ENCODE data around the gene RET.

Gene RET

GRCh38 chr10:43122826-43123225 lies 46.0 kb downstream of the RET start:
- DNase-seq = peak; percentile 23

- peak; percentile 37 for DNase-seq
Observed at GRCh38 chr10:43123361-43124093, 46.7 kb downstream of the RET start.

GRCh38 chr10:43124094-43124521 lies 47.2 kb downstream of the RET start:
- DNase-seq = no peak

DNA sequence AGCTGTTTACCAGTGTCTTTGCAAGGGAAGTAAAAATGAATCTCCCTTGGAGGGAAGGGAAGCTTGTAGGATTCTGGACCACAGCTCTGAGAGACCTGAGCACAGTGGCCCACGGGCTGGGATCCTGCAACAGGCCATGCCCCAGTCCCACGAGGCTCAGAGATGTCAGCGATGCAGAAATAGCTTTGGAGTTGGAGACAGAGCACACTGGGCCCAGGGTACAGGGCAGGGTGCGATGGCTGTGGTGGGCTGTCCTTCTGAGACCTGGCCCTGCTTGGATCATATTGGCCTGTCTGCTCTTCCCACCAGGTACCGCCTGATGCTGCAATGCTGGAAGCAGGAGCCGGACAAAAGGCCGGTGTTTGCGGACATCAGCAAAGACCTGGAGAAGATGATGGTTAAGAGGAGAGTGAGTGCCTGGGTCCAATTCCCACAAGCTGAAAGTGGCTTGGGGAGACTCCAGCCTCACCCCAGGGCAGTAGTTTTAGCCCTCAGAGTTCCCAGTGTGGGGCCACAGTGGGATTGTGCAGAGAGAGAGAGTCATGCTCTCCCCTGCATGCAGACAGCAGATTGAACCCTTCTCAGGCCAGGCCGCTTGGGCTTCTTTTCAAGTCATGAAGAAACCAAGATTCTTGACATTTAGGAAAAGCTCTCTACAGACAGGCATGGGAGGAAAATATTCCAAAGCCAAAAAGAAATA lies 47.9 kb downstream of the RET start:
- peak; percentile 12 for DNase-seq

DNA sequence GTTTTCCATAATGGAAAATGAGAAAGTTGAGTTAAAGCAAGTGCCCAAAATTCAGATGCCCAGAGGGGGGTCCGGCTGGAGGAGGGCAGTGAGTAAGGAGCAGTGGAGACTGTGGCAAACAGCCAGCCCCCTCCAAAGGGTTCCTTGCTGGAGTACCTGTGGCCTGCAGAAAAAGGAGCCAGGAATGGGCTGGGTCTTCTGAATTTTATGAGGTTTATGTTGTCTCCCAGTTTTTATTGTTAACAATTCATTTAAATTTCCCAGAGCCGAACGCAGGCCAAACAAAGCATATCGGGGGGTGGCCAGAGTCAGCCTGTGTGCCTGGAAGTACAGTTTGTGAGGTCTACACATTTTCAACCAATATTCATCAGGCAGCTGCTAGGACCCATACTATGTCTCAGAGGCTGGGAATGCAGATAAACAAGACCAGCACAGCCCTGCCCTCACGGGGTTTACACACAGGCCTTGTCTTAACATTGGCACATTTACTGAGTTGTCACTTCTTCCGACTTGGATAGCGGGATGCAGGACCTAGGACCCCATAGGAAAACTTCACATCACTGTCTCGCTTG lies 48.5 kb downstream of the RET start:
- peak; percentile 16 for DNase-seq

DNA sequence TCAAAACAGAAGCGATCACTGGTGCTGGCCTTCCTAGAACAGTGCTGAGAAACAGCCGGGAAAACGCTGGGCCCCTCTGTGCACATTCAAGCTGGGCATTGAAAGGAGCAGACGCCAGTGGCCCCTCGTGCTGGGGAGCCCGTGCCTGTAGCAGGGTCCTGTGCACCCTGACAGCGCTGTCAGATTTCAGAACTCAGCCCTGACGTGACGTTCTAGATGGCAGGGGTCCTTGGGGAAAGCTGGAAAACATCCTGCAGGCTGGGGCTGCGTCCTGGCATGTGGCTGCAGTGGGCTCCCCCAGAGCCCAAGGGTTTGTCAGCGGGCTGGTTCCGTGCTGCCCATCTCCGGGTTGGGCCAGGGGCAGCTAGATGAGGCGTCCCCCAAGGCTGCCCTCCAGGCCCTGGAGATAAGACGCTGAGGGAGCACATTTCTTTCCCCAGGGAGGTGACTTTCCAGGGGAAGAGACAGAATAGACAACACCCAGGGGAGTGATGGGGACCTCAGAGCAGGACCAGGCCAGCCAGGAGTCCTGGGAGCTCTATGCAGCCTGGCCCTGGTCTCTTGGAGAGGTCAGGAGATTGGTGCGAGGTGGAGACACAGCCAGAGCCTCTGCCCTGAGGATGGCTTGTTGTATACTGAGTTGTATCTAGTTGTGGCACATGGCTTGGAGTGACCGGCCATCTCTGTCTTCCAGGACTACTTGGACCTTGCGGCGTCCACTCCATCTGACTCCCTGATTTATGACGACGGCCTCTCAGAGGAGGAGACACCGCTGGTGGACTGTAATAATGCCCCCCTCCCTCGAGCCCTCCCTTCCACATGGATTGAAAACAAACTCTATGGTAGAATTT lies 49.2 kb downstream of the RET start:
- peak; percentile 11 for DNase-seq

DNA sequence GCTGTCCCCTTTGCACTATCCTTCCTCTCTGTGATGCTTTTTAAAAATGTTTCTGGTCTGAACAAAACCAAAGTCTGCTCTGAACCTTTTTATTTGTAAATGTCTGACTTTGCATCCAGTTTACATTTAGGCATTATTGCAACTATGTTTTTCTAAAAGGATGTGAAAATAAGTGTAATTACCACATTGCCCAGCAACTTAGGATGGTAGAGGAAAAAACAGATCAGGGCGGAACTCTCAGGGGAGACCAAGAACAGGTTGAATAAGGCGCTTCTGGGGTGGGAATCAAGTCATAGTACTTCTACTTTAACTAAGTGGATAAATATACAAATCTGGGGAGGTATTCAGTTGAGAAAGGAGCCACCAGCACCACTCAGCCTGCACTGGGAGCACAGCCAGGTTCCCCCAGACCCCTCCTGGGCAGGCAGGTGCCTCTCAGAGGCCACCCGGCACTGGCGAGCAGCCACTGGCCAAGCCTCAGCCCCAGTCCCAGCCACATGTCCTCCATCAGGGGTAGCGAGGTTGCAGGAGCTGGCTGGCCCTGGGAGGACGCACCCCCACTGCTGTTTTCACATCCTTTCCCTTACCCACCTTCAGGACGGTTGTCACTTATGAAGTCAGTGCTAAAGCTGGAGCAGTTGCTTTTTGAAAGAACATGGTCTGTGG lies 50.0 kb downstream of the RET start:
- DNase-seq = peak; percentile 36

DNA sequence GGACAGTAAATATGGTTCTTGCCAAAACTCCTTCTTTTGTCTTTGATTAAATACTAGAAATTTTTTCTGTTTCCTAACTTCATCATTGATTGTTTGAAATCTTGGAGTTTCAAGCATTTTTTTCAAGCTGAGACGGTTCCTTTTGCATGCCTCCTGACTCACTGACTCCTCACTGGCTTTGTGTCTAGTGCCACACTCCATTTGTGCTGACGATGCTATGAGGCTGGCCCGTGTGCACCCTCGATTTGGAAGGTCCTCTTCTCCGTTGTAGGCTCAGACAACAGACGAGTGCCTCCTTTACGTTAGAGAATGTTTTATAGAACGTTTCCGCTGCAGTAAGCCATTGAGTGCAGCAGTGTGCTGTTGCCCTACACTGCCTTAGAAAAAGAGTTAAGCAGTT lies 50.6 kb downstream of the RET start:
- DNase-seq = no peak

DNA sequence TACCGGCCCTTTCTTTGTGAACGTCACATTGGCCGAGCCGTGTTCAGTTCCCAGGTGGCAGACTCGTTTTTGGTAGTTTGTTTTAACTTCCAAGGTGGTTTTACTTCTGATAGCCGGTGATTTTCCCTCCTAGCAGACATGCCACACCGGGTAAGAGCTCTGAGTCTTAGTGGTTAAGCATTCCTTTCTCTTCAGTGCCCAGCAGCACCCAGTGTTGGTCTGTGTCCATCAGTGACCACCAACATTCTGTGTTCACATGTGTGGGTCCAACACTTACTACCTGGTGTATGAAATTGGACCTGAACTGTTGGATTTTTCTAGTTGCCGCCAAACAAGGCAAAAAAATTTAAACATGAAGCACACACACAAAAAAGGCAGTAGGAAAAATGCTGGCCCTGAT lies 51.5 kb downstream of the RET start:
- DNase-seq = peak; percentile 34

DNA sequence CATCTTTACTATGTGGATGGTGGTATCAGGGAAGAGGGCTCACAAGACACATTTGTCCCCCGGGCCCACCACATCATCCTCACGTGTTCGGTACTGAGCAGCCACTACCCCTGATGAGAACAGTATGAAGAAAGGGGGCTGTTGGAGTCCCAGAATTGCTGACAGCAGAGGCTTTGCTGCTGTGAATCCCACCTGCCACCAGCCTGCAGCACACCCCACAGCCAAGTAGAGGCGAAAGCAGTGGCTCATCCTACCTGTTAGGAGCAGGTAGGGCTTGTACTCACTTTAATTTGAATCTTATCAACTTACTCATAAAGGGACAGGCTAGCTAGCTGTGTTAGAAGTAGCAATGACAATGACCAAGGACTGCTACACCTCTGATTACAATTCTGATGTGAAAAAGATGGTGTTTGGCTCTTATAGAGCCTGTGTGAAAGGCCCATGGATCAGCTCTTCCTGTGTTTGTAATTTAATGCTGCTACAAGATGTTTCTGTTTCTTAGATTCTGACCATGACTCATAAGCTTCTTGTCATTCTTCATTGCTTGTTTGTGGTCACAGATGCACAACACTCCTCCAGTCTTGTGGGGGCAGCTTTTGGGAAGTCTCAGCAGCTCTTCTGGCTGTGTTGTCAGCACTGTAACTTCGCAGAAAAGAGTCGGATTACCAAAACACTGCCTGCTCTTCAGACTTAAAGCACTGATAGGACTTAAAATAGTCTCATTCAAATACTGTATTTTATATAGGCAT lies 52.3 kb downstream of the RET start:
- DNase-seq = peak; percentile 46

GRCh38 chr10:43130770-43131171 lies 53.9 kb downstream of the RET start:
- peak; percentile 20 for DNase-seq

GRCh38 chr10:43131256-43131655 lies 54.4 kb downstream of the RET start:
- no peak for DNase-seq

DNA sequence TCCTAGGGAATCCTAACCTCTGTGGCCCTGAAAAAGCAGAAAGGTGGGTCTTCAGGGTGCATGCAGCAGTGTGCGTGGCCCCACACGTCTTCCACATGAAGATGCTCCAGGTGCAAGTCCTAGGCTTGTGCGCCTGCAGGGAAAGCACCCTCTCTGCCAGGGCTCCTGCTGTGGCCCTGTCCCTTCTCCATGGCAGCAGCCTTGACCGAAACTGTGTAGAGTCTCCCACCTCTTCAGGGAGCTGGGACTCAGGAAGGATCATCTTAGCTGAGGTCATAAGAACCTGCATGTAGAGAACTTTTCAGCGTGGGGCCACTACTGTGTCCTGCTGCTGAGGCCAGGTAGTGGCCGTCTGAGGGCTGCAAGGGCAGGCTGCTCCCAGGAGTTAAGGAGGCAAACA lies 55.0 kb downstream of the RET start:
- peak; percentile 32 for DNase-seq

GRCh38 chr10:43132867-43133787 lies 56.3 kb downstream of the RET start:
- DNase-seq = peak; percentile 23

GRCh38 chr10:43134126-43134905 lies 57.4 kb downstream of the RET start:
- DNase-seq = no peak

- peak; percentile 38 for DNase-seq
Observed at GRCh38 chr10:43135064-43135463, 58.2 kb downstream of the RET start.

DNA sequence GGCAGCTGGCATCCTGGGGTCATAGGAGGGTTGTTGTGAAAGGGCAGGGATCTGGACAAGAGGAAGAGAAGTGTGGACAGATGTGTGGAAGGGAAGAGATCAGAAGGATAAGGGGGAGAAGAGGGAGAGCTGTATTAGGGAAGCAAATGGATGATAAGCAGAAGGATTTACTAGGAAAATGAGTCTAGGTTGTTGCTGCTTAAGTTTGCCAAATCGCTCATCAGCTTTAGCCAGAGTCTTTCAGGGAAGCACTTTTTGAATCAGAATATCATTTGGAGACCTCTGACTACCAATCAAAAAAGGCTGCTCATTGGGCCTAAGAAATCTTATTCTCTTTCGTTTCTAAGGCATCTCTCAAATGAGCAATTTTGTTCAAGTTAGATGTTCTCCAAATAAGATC lies 58.8 kb downstream of the RET start:
- no peak for DNase-seq

DNA sequence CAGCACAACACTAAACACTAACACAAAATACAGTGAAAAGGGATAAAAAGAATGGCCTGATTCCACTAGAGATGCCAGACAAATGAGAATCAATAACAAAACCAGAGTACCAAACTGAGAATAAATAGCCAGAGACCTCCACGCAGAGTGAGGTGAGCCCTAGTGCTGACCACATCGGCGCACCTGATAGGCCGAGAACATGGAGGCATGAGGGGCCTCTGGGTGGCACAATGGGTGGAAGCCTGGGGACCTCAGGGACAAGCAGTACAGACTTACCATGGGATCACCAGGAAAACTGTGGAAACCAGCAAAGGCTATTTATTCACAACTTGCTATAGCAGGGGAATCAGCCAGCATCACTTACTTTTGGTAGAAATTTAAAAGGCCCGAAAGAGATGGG lies 59.6 kb downstream of the RET start:
- no peak for DNase-seq

DNA sequence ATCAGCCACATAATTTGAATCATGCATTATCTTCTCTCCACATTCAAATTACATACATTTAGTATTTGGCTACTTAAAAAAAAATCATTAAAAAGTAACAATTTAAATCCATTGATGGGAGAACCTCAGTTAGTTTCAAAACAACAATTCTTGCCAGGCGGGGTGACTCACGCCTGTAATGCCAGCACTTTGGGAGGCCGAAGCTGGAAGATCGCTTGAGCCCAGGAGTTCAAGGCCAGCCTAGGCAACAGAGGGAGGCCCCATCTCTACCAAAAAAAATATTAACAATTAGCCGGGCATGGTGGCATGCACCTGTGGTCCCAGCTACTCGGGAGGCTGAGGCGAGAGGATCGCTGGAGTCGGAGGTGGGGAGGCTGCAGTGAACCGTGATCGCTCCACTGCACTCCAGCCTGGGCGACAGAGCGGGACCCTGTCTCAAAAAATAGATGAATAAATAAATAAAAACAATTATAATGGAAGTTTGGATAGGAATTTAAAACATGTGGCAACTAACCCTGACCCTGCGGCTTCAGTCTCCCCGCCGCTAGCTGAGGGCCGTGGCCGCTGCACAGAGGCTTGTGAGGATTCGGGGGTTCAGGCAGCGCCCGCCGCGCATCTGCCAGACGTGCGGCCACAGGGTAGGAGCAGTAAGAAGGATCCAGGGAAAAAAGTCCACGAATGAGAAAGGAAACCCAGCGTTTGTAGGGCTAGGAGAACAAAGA lies 60.3 kb downstream of the RET start:
- DNase-seq = no peak

All from right forelimb (tissue), 1 donor.